ENCODE measurements around the gene TMEM269. TPM values are rescaled to one million over a fixed set of nuclear protein-coding genes. Genes with fewer than 3 reads are reported as not detected.

The TMEM269 gene
- total and polyA plus RNA-seq, 10 of the 15 experiments (the other 5 are each of a cell fraction or from before 2014, with no cell fraction given), result 0.02 to 0.26 (median 0.06) TPM; not detected in 2

DNA sequence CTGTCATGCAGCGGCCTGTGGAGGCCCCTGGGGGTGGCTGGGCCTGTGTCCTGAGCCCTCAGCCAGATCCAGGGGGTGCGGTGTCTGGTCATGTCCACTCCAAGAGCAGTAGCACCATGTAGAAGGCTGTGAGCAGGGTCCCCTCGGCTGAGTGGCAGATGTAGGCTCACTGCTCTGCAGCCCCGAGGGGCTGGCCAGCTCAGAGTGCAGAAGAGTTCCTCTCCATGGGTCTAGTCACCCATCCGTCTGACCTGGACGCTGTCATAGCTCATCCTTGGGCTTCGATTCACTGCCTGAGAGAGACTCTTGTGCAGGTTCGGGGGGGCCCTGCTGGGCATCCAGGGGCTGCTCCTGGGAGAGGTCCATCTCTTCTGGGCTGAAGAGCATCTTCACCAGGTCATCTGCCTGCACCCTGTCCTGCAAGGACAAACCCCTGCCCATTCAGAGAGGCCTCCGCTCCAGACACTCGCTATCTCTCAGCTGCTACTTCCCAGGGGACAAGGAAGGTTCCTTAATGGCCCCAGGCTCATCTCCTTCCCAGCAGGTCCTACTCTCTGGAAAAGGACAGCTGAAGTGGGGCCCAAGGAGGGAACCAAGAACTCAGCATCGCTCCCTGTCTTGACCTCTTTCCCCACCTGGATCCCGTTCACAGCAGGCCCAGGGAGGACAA lies 38.2 kb upstream of the TMEM269 start:
- Histone ChIP-seq H4K20me1 (ENCODE audit: control insufficient read depth, insufficient read depth) (no peaks in the 10 kb centered on the region), H3K27ac (ENCODE audit: control insufficient read depth, insufficient read depth) (no peak overlapping the region), H2AFZ (ENCODE audit: control insufficient read depth, low read depth, low read length) (no peak overlapping the region), H3K9me3 (replicated peaks; ENCODE audit: control insufficient read depth, insufficient read depth, low read length) (no peaks in the 10 kb centered on the region), H3K4me2 (ENCODE audit: control insufficient read depth, insufficient read depth) (no peak overlapping the region), H3K79me2 (ENCODE audit: control insufficient read depth, insufficient read depth, low read length) (no peaks in the 10 kb centered on the region), H3K4me3 (no peak overlapping the region), H3K4me1 (ENCODE audit: control insufficient read depth, insufficient read depth, low read length) (no peaks in the 10 kb centered on the region), H3K27me3 (replicated peaks in 1 of 2; ENCODE audit: control insufficient read depth in 2 of 2, insufficient read depth in 2 of 2, low read length in 1 of 2) (no peaks in the 10 kb centered on the region), H3K36me3 (ENCODE audit: control insufficient read depth in 2 of 2, insufficient read depth in 2 of 2, low read length in 1 of 2) (peaks cover 5 to 7% of the 10 kb centered on the region in 2 experiments; a peak in 3 of 4 replicates), H3K9ac (ENCODE audit: control insufficient read depth, insufficient read depth, low read length) (no peak overlapping the region)
- FAIRE-seq, result no peak
- intact Hi-C loops (cut with micrococcal nuclease; ENCODE audit: unreplicated experiment), result loop anchor here (2.0 to 5.0 kb wide), 2 partner anchors 168 to 404 kb away; no protein-coding TSS in a partner anchor
- ChIA-PET CTCF (interaction anchor here (0.6 to 2.3 kb wide), 9 partner anchors 18 to 401 kb away, joined by 3 to 9 read pairs (median 3); no protein-coding TSS in a partner anchor), RAD21 (ENCODE audit: unreplicated experiment) (no interaction called here), SMC1A (ENCODE audit: uncharacterized antibody, unreplicated experiment) (interaction anchor here (1.1 kb wide), 1 partner anchor 168 kb away, joined by 4 read pairs; no protein-coding TSS in a partner anchor), POLR2A (no interaction called here)
- DNase-seq (ENCODE audit: low read depth, low spot score), result no peak
- in situ Hi-C loops (cut with MboI), result no loop called here
- ATAC-seq, result no peak
- WGBS (ENCODE audit: insufficient coverage, insufficient replicate concordance, low lambda C conversion rate, missing lambda C conversion rate), result 85% methylated on average over 12 of the region's 12 CpGs
- TF ChIP-seq JUND (IDR thresholded peaks at IDR 0.05; ENCODE audit: low read depth, low read length) (no peak), IRF4 (IDR thresholded peaks at IDR 0.05; ENCODE audit: low read depth, low read length) (no peak), ATF7 (IDR thresholded peaks at IDR 0.05; ENCODE audit: low read depth) (no peak), GATAD2B (conservative IDR thresholded peaks at IDR 0.05; ENCODE audit: low read depth) (no peak), NBN (IDR thresholded peaks at IDR 0.05) (no peak), ZNF384 (IDR thresholded peaks at IDR 0.05; ENCODE audit: borderline replicate concordance, low read depth, low read length) (no peak), KAT2A (conservative IDR thresholded peaks at IDR 0.05; ENCODE audit: control insufficient read depth, low read depth, low read length) (no peak), RB1 (IDR thresholded peaks at IDR 0.05; ENCODE audit: borderline replicate concordance) (no peak), TARDBP (IDR thresholded peaks at IDR 0.05; ENCODE audit: borderline replicate concordance) (no peak), FOXK2 (IDR thresholded peaks at IDR 0.05) (no peak), CHD1 (IDR thresholded peaks at IDR 0.05; ENCODE audit: low read depth, low read length) (no peak)
- BruUV-seq (replicated peaks), result no TSS peak

Measured in GM12878 (cell line).